Measurements from ENCODE around the gene CCDC172.

DNA sequence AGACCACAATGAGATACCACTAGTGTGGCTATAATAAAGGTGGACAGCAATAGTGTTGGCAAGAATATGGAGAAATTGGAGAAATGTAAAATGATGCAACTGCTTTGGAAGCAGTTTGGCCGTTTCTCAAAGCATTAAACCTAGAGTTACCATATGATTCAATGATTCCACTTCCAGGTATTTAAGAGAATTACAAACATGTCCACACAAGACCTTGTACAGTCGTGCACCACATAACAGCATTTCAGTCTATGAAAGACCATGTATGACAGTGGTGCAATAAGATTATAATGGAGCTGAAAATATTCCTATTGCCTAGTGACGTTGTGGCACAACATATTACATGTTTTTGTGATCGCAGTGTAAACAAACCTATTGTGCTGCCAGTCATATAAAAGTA lies 29.6 kb downstream of the CCDC172 start:
- TF ChIP-seq, protein P1, sequence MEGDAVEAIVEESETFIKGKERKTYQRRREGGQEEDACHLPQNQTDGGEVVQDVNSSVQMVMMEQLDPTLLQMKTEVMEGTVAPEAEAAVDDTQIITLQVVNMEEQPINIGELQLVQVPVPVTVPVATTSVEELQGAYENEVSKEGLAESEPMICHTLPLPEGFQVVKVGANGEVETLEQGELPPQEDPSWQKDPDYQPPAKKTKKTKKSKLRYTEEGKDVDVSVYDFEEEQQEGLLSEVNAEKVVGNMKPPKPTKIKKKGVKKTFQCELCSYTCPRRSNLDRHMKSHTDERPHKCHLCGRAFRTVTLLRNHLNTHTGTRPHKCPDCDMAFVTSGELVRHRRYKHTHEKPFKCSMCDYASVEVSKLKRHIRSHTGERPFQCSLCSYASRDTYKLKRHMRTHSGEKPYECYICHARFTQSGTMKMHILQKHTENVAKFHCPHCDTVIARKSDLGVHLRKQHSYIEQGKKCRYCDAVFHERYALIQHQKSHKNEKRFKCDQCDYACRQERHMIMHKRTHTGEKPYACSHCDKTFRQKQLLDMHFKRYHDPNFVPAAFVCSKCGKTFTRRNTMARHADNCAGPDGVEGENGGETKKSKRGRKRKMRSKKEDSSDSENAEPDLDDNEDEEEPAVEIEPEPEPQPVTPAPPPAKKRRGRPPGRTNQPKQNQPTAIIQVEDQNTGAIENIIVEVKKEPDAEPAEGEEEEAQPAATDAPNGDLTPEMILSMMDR (IDR thresholded peaks at IDR 0.05; ENCODE audit: insufficient read depth, low read length): no peak
- TF ChIP-seq POLR2AphosphoS5 (IDR thresholded peaks at IDR 0.05; ENCODE audit: low read depth) (no peak), GABPA (IDR thresholded peaks at IDR 0.05; ENCODE audit: low read depth) (no peak)
